Mucosa of gallbladder (tissue), 1 donor: ENCODE measurements around the gene PBX1. TPM values are rescaled to one million over a fixed set of nuclear protein-coding genes. Genes with fewer than 3 reads are reported as not detected.
A peak's percentile ranks its signal among the peaks of the same experiment; 100 is the strongest.

ENCODE experiments used
- DNase-seq: peaks from one replicate; pipeline ENCODE4 v3.0.0-alpha.2; 2020; ENCODE audit warnings: low spot score
- total RNA-seq: library from RNA; stranded (reverse); gene quantifications from one replicate; pipeline ENCODE4 v1.2.1, GENCODE V29; 2021
- donor health status: DM: no; HTN: no; CAD: no.

Gene PBX1
- total RNA-seq, 1 donor from 2014 or later: 175 TPM

GRCh38 chr1:164777518-164777917 is 218.5 kb downstream of the PBX1 start:
- no peak for DNase-seq

- DNase-seq: no peak
These were observed 220.4 kb downstream of the PBX1 start for GRCh38 chr1:164779376-164779775.

GRCh38 chr1:164780111-164780812 is 221.3 kb downstream of the PBX1 start:
- no peak for DNase-seq

GRCh38 chr1:164780863-164781262 is 221.9 kb downstream of the PBX1 start:
- no peak for DNase-seq

GRCh38 chr1:164781972-164782371 is 223.0 kb downstream of the PBX1 start:
- no peak for DNase-seq

GRCh38 chr1:164783778-164784555 is 225.0 kb downstream of the PBX1 start:
- DNase-seq: no peak

GRCh38 chr1:164784960-164785359 is 226.0 kb downstream of the PBX1 start:
- DNase-seq: no peak

- DNase-seq: no peak
These were observed 227.0 kb downstream of the PBX1 start for GRCh38 chr1:164785841-164786534.

- peak; percentile 85 for DNase-seq
These were observed 228.2 kb downstream of the PBX1 start for GRCh38 chr1:164786980-164787833.

GRCh38 chr1:164787834-164788231 is 228.8 kb downstream of the PBX1 start:
- no peak for DNase-seq

- DNase-seq: no peak
These were observed 231.1 kb downstream of the PBX1 start for GRCh38 chr1:164790081-164790480.

- DNase-seq: no peak
These were observed 233.5 kb downstream of the PBX1 start for GRCh38 chr1:164792410-164793004.

- DNase-seq: peak; percentile 44
These were observed 235.4 kb downstream of the PBX1 start for GRCh38 chr1:164794356-164794755.

- DNase-seq: no peak
These were observed 237.9 kb downstream of the PBX1 start for GRCh38 chr1:164796916-164797315.

- no peak for DNase-seq
These were observed 242.3 kb downstream of the PBX1 start for GRCh38 chr1:164801246-164801731.

GRCh38 chr1:164801791-164802502 is 243.0 kb downstream of the PBX1 start:
- no peak for DNase-seq

GRCh38 chr1:164802529-164803282 is 243.7 kb downstream of the PBX1 start:
- no peak for DNase-seq

- no peak for DNase-seq
These were observed 244.4 kb downstream of the PBX1 start for GRCh38 chr1:164803366-164803765.

- DNase-seq: no peak
These were observed 245.4 kb downstream of the PBX1 start for GRCh38 chr1:164804366-164804765.

GRCh38 chr1:164805399-164805798 is 246.4 kb downstream of the PBX1 start:
- no peak for DNase-seq
